HepG2 (cell line): Measurements from ENCODE around the gene CA9. TPM values are rescaled to one million over a fixed set of nuclear protein-coding genes. Genes with fewer than 3 reads are reported as not detected.
"Not testable (repeated sequence)": the region's sequence is repeated elsewhere in the genome, so short reads cannot be mapped to it uniquely, and the experiment has no call there.

ENCODE experiments used
- ATAC-seq: fragments of 200-7000 bp; cut with Tn5 transposase; 3 replicates; pipeline ENCODE4 v1.9.1; 2020; ENCODE audit warnings: mild to moderate bottlenecking, moderate library complexity
- BruUV-seq: library from RNA; stranded (reverse); fragments of 400-500 nt; replicated peaks from 2 replicates; lab custom pipeline; 2021; lab: Mats Ljungman, UMichigan
- CTCF ChIA-PET: fragments of 300-600 bp; formaldehyde crosslinking; extraction: SDS; loops from one replicate; lab custom pipeline; 2021; ENCODE audit warnings: low total read pairs, inconsistent platforms, low intra/inter-chr PET ratio; lab: Yijun Ruan, JAX
- POLR2A ChIA-PET: fragments of 350-600 bp; sonication (Branson Sonifier 250); formaldehyde crosslinking; loops from one replicate; lab custom pipeline; 2020; ENCODE audit warnings: antibody characterized with exemption, inconsistent platforms; lab: Yijun Ruan, JAX
- DNase-seq: peaks from one replicate; pipeline ENCODE4 v3.0.0-alpha.2; 2015; ENCODE audit warnings: low spot score
- FAIRE-seq: peaks from 3 replicates; lab custom pipeline; 2011; peaks lifted over from hg19 to GRCh38; lab: Jason Lieb, UNC
- H2AFZ ChIP-seq: one replicate; pipeline ENCODE4 v1.6.1; 2011; ENCODE audit warnings: low read length, inconsistent platforms
- H3K27ac ChIP-seq: fragments of 300-600 bp; 3 replicates; pipeline ENCODE4 v1.8.0; 2011; ENCODE audit warnings: mixed run types, mild to moderate bottlenecking, mixed read lengths, low read length, inconsistent platforms; ENCODE audit not compliant: insufficient read depth; ENCODE audit errors: extremely low read length
- H3K27me3 ChIP-seq, 2 experiments: fragments of 200-600 bp in 1 of 2; 2 replicates in 1 of 2; 3 replicates in 1 of 2; pipeline versions ENCODE4 v1.6.0 to v1.8.0; 2011; ENCODE audit warnings: low read length in 2 of 2, mild to moderate bottlenecking in 2 of 2, moderate library complexity in 2 of 2, inconsistent platforms in 1 of 2; ENCODE audit not compliant: insufficient read depth in 2 of 2, control insufficient read depth in 1 of 2
- H3K36me3 ChIP-seq, 2 experiments: fragments of 200-600 bp in 1 of 2; replicated peaks in 1 of 2; 2 replicates in 1 of 2; 3 replicates in 1 of 2; pipeline versions ENCODE4 v1.5.1 to v1.8.0; 2011; ENCODE audit warnings: low read length in 2 of 2, inconsistent platforms in 1 of 2; ENCODE audit not compliant: insufficient read depth in 2 of 2, control insufficient read depth in 1 of 2
- H3K4me1 ChIP-seq: 2 replicates; pipeline ENCODE4 v1.5.1; 2012; ENCODE audit warnings: low read length, inconsistent platforms; ENCODE audit not compliant: insufficient read depth
- H3K4me2 ChIP-seq: 2 replicates; pipeline ENCODE4 v1.6.0; 2011; ENCODE audit warnings: low read depth, low read length, inconsistent platforms
- H3K4me3 ChIP-seq, 3 experiments: fragments of 200-600 bp in 1 of 3; sonication (generic), shearing (Covaris generic) in 1 of 3; replicated peaks in 1 of 3; 2 replicates each; pipeline ENCODE4 v1.5.1; 2011 to 2016; ENCODE audit warnings: low read length in 3 of 3, inconsistent platforms in 2 of 3, low read depth in 2 of 3, mild to moderate bottlenecking in 2 of 3, control low read depth in 1 of 3, mixed read lengths in 1 of 3; ENCODE audit not compliant: insufficient read depth in 1 of 3
- H3K79me2 ChIP-seq: one replicate; pipeline ENCODE4 v1.6.1; 2011; ENCODE audit warnings: low read length, inconsistent platforms; ENCODE audit not compliant: insufficient read depth
- H3K9ac ChIP-seq: 2 replicates; pipeline ENCODE4 v1.6.0; 2011; ENCODE audit warnings: mild to moderate bottlenecking, low read depth, low read length, inconsistent platforms; ENCODE audit not compliant: insufficient read depth
- H3K9me3 ChIP-seq: 2 replicates; pipeline ENCODE4 v1.5.1; 2012; ENCODE audit warnings: mild to moderate bottlenecking, low read length
- H4K20me1 ChIP-seq: 2 replicates; pipeline ENCODE4 v1.6.0; 2011; ENCODE audit warnings: inconsistent platforms, mild to moderate bottlenecking, low read length, moderate library complexity; ENCODE audit not compliant: insufficient read depth
- FOXJ3 ChIP-seq: sonication (generic); formaldehyde crosslinking; IDR thresholded peaks from 2 replicates; pipeline ENCODE4 v1.4.0; 2020; ENCODE audit warnings: missing genetic modification reagents, mild to moderate bottlenecking, borderline replicate concordance
- HDAC2 ChIP-seq: sonication (generic); formaldehyde crosslinking; IDR thresholded peaks from 2 replicates; pipeline ENCODE4 v1.4.0; 2020; ENCODE audit warnings: missing genetic modification reagents
- PRMT3 ChIP-seq: sonication (generic); formaldehyde crosslinking; IDR thresholded peaks from 2 replicates; pipeline ENCODE4 v1.8.1; 2022; ENCODE audit warnings: low read depth, mild to moderate bottlenecking, moderate library complexity, missing genetic modification reagents, borderline replicate concordance
- RBM39 ChIP-seq: fragments of 200-400 bp; formaldehyde crosslinking; IDR thresholded peaks from one replicate; pipeline ENCODE4 v1.6.1; 2018; ENCODE audit warnings: antibody characterized with exemption, mild to moderate bottlenecking, low read depth, low read length; ENCODE audit not compliant: poor library complexity, severe bottlenecking
- SETDB1 ChIP-seq: sonication (generic); formaldehyde crosslinking; IDR thresholded peaks from 2 replicates; pipeline ENCODE4 v1.5.1; 2020; ENCODE audit warnings: missing genetic modification reagents, mild to moderate bottlenecking, borderline replicate concordance
- ZBTB7A ChIP-seq: sonication (generic); formaldehyde crosslinking; IDR thresholded peaks from 2 replicates; pipeline ENCODE4 v1.8.0; 2022; ENCODE audit warnings: mild to moderate bottlenecking, missing genetic modification reagents
- ZNF20 ChIP-seq: sonication (generic); formaldehyde crosslinking; IDR thresholded peaks from 2 replicates; pipeline ENCODE4 v1.4.0; 2020; ENCODE audit warnings: mild to moderate bottlenecking, moderate library complexity, missing genetic modification reagents
- ZNF24 ChIP-seq: fragments of 450-650 bp; IDR thresholded peaks from 2 replicates; pipeline ENCODE4 v1.6.1; 2017; ENCODE audit warnings: antibody characterized with exemption, mild to moderate bottlenecking
- ZNF260 ChIP-seq: sonication (generic); formaldehyde crosslinking; IDR thresholded peaks from 2 replicates; pipeline ENCODE4 v1.4.0; 2020; ENCODE audit warnings: missing genetic modification reagents, low read depth, mild to moderate bottlenecking, borderline replicate concordance
- ZZZ3 ChIP-seq: sonication (generic); formaldehyde crosslinking; IDR thresholded peaks from 2 replicates; pipeline ENCODE4 v1.4.0; 2020; ENCODE audit warnings: missing genetic modification reagents, mild to moderate bottlenecking, borderline replicate concordance
- WGBS: methylation state at CpG from one replicate; pipeline ENCODE4 v1.1.6; 2017; ENCODE audit warnings: low lambda C conversion rate; 5-methylcytosine and 5-hydroxymethylcytosine counted together
- in situ Hi-C: cut with HindIII; loops from 2 replicates; pipeline ENCODE4 v1.10.0; 2017; ENCODE audit warnings: low pct_unique_long_range_greater_than_20kb; ENCODE audit not compliant: extremely low pct_ligation_motif_present
- intact Hi-C: fragments of 100-400 bp; cut with micrococcal nuclease; formaldehyde crosslinking; loops from one replicate; pipeline ENCODE4 v1.10.0; 2022; ENCODE audit not compliant: unreplicated experiment
- polyA plus RNA-seq, 8 experiments: library from polyadenylated mRNA; depleted of rRNA in 3 of 8; stranded (reverse) in 7 of 8; unstranded in 1 of 8; fragments of >200 nt; fragmentation: Illumina TruSeq in 4 of 8; extraction: Trizol in 4 of 8; gene quantifications; 2 replicates each; pipeline versions ENCODE4 v1.2.1 to v1.2.3, GENCODE V29; 2011 to 2016; ENCODE audit warnings: low read depth in 4 of 8, missing spikeins in 1 of 8, mixed read lengths in 1 of 8; ENCODE audit not compliant: insufficient read depth in 1 of 8
- total RNA-seq, 5 experiments: library from RNA; depleted of rRNA; stranded (reverse); fragments of >200 nt; fragmentation: Illumina TruSeq; extraction: Trizol; gene quantifications; 2 replicates each; pipeline ENCODE4 v1.2.3, GENCODE V29; 2016; ENCODE audit warnings: low read depth in 1 of 5
- TF ChIP-seq, protein P1 (sequence below): sonication (generic); formaldehyde crosslinking; IDR thresholded peaks from 2 replicates; pipeline ENCODE4 v1.8.0; 2022; ENCODE audit warnings: mild to moderate bottlenecking, missing genetic modification reagents, moderate library complexity
- TF ChIP-seq, protein P2 (sequence below): sonication (generic); formaldehyde crosslinking; IDR thresholded peaks from 2 replicates; pipeline ENCODE4 v1.5.0; 2020; ENCODE audit warnings: mild to moderate bottlenecking, missing genetic modification reagents, borderline replicate concordance
- TF ChIP-seq, protein P3 (sequence below): sonication (generic); formaldehyde crosslinking; IDR thresholded peaks from 2 replicates; pipeline ENCODE4 v1.5.1; 2020; ENCODE audit warnings: missing genetic modification reagents, mild to moderate bottlenecking, borderline replicate concordance

The CA9 gene
- total and polyA plus RNA-seq, 2 of the 13 experiments (the other 11 are each of a cell fraction or from before 2014, with no cell fraction given): 0.13 to 152 TPM

DNA sequence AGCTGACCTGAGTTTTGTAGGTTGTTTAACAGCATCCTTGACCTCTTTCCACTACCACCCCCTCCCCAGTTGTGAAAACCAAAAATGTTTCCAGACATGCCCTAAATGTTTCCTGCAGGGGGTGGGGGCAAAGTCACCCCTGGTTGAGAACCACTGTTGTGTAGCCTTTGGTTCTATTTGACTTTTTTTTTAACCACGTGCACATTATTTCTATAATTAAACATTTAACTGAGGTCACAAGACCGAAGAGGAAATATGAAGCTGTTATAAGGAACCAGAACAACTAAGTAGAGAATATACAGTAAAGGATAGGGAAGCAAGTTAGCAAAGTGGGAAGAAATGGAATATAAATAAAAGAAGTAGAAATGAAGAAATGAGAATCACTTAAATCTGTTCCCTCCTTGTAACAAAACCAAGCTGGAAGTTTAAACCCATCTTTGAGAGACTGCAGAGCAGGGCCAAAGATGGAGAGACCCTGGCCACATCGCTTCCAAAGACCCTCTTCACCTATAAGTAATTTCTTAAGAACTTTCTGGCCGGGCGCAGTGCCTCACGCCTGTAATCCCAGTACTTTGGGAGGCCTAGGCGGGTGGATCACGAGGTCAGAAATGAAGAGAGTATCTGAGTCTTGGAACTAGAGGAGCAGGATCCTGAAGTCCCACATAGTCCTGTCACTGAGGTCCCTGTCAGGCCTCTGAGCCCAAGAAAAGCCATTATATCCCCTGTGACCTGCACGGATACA lies 37.4 kb upstream of the CA9 start:
- ChIA-PET POLR2A (no interaction called here), CTCF (no interaction called here)
- no peak overlapping the region for H2AFZ ChIP-seq
- DNase-seq: no peak
- no peak for FAIRE-seq
- TF ChIP-seq ZNF20 (no peak), PRMT3 (no peak), SETDB1 (no peak), ZNF260 (CRISPR knock-in tag) (no peak), FOXJ3 (CRISPR knock-in tag) (no peak), ZBTB7A (CRISPR knock-in tag) (no peak), ZNF24 (no peak), HDAC2 (CRISPR knock-in tag) (no peak), RBM39 (no peak), ZZZ3 (CRISPR knock-in tag) (no peak)
- TF ChIP-seq, protein P1, sequence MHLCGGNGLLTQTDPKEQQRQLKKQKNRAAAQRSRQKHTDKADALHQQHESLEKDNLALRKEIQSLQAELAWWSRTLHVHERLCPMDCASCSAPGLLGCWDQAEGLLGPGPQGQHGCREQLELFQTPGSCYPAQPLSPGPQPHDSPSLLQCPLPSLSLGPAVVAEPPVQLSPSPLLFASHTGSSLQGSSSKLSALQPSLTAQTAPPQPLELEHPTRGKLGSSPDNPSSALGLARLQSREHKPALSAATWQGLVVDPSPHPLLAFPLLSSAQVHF: no peak
- TF ChIP-seq, protein P2, sequence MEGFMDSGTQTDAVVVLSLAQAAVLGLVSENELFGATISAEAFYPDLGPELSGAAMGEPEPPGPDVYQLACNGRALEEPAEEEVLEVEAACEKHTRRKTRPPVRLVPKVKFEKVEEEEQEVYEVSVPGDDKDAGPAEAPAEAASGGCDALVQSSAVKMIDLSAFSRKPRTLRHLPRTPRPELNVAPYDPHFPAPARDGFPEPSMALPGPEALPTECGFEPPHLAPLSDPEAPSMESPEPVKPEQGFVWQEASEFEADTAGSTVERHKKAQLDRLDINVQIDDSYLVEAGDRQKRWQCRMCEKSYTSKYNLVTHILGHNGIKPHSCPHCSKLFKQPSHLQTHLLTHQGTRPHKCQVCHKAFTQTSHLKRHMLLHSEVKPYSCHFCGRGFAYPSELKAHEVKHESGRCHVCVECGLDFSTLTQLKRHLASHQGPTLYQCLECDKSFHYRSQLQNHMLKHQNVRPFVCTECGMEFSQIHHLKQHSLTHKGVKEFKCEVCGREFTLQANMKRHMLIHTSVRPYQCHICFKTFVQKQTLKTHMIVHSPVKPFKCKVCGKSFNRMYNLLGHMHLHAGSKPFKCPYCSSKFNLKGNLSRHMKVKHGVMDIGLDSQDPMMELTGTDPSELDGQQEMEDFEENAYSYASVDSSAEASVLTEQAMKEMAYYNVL (CRISPR knock-in tag): no peak
- TF ChIP-seq, protein P3, sequence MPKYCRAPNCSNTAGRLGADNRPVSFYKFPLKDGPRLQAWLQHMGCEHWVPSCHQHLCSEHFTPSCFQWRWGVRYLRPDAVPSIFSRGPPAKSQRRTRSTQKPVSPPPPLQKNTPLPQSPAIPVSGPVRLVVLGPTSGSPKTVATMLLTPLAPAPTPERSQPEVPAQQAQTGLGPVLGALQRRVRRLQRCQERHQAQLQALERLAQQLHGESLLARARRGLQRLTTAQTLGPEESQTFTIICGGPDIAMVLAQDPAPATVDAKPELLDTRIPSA (CRISPR knock-in tag): no peak
- H3K36me3 ChIP-seq: no peaks in the 10 kb centered on the region
- no peaks in the 10 kb centered on the region for H3K9me3 ChIP-seq
- peaks cover 7% of the 10 kb centered on the region; the same call in 1 of the 2 replicates for H3K4me1 ChIP-seq
- H3K27ac ChIP-seq: no peak overlapping the region
- H3K4me3 ChIP-seq: no peak overlapping the region
- in situ Hi-C loops (no loop called here), intact Hi-C loops (no loop called here)
- H3K27me3 ChIP-seq: no peaks in the 10 kb centered on the region; a peak in 1 of 5 replicates
- no TSS peak for BruUV-seq
- WGBS: 59% methylated on average over 9 of the region's 9 CpGs
- no peak overlapping the region for H3K4me2 ChIP-seq
- no peak for ATAC-seq
- H4K20me1 ChIP-seq: no peaks in the 10 kb centered on the region
- H3K79me2 ChIP-seq: no peaks in the 10 kb centered on the region
- no peak overlapping the region for H3K9ac ChIP-seq

DNA sequence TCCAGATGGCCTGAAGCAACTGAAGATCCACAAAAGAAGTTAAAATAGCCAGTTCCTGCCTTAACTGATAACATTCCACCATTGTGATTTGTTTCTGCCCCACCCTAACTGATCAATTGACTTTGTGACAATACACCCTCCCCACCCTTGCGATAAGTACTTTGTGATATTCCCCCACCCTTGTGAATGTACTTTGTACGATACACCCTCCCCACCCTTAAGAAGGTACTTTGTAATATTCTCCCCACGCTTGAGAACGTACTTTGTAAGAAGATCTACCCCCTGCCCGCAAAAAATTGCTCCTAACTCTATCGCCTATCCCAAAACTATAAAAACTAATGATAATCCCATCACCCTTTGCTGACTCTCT lies 36.9 kb upstream of the CA9 start:
- H3K79me2 ChIP-seq, POLR2A ChIA-PET, H3K9ac ChIP-seq, CTCF ChIA-PET, H3K27ac ChIP-seq, H3K4me1 ChIP-seq, FAIRE-seq, in situ Hi-C loops, H3K4me3 ChIP-seq, DNase-seq, BruUV-seq, H3K27me3 ChIP-seq, ATAC-seq, H3K9me3 ChIP-seq, H2AFZ ChIP-seq, H3K4me2 ChIP-seq, H3K36me3 ChIP-seq, H4K20me1 ChIP-seq, intact Hi-C loops: not testable (repeated sequence)
- 75% methylated on average over 6 of the region's 6 CpGs for WGBS
